Prostate gland (tissue), 2 donors: ENCODE results near the gene SUPT3H.

ENCODE experiments used
- POLR2A ChIP-seq: fragments of 450-650 bp; IDR thresholded peaks from one replicate; pipeline ENCODE4 v1.6.1; 2016; ENCODE audit warnings: antibody characterized with exemption, mild to moderate bottlenecking
- TF ChIP-seq, protein P1 (sequence below), 4 experiments: fragments of 200-600 bp in 2 of 4; fragments of 450-650 bp in 2 of 4; sonication (generic) in 2 of 4; IDR thresholded peaks; 1 replicate in 3 of 4; 2 replicates in 1 of 4; pipeline ENCODE4 v1.5.1; 2016 to 2019; ENCODE audit warnings: antibody characterized with exemption in 4 of 4, mild to moderate bottlenecking in 2 of 4, moderate library complexity in 2 of 4

- TF ChIP-seq, protein P1, sequence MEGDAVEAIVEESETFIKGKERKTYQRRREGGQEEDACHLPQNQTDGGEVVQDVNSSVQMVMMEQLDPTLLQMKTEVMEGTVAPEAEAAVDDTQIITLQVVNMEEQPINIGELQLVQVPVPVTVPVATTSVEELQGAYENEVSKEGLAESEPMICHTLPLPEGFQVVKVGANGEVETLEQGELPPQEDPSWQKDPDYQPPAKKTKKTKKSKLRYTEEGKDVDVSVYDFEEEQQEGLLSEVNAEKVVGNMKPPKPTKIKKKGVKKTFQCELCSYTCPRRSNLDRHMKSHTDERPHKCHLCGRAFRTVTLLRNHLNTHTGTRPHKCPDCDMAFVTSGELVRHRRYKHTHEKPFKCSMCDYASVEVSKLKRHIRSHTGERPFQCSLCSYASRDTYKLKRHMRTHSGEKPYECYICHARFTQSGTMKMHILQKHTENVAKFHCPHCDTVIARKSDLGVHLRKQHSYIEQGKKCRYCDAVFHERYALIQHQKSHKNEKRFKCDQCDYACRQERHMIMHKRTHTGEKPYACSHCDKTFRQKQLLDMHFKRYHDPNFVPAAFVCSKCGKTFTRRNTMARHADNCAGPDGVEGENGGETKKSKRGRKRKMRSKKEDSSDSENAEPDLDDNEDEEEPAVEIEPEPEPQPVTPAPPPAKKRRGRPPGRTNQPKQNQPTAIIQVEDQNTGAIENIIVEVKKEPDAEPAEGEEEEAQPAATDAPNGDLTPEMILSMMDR (IDR thresholded peaks at IDR 0.05): no peak
- no peak for TF ChIP-seq POLR2A
Measured at GRCh38 chr6:45045253-45045601, 332.5 kb downstream of the SUPT3H start.
